SU-DHL-6 (cell line): Measurements from ENCODE around the gene RPL18.

ENCODE experiments used
- CTCF ChIP-seq: fragments of 200-600 bp; sonication (generic); IDR thresholded peaks from one replicate; pipeline ENCODE4 v1.5.1; 2017; ENCODE audit warnings: antibody characterized with exemption, mild to moderate bottlenecking, low read length, moderate library complexity; ENCODE audit not compliant: insufficient read depth, poor library complexity, severe bottlenecking
- EZH2phosphoT487 ChIP-seq: fragments of 200-600 bp; sonication (generic), shearing (Covaris generic); conservative IDR thresholded peaks from 2 replicates; pipeline ENCODE4 v1.6.1; 2018; ENCODE audit warnings: mild to moderate bottlenecking, antibody characterized with exemption, low read length, moderate library complexity, mixed read lengths

- no peak for TF ChIP-seq CTCF
- TF ChIP-seq EZH2phosphoT487, result no peak
These were observed 45.5 kb upstream of the RPL18 start for GRCh38 chr19:48664476-48664875.
